ENCODE measurements around the gene SOSTDC1.

Gene SOSTDC1

GRCh38 chr7:16420649-16421332 lies 44.7 kb downstream of the SOSTDC1 start:
- peak overlapping the region; percentile 7 for H3K4me3 ChIP-seq (ENCODE audit: low read depth, low read length)
- TF ChIP-seq, protein P1, sequence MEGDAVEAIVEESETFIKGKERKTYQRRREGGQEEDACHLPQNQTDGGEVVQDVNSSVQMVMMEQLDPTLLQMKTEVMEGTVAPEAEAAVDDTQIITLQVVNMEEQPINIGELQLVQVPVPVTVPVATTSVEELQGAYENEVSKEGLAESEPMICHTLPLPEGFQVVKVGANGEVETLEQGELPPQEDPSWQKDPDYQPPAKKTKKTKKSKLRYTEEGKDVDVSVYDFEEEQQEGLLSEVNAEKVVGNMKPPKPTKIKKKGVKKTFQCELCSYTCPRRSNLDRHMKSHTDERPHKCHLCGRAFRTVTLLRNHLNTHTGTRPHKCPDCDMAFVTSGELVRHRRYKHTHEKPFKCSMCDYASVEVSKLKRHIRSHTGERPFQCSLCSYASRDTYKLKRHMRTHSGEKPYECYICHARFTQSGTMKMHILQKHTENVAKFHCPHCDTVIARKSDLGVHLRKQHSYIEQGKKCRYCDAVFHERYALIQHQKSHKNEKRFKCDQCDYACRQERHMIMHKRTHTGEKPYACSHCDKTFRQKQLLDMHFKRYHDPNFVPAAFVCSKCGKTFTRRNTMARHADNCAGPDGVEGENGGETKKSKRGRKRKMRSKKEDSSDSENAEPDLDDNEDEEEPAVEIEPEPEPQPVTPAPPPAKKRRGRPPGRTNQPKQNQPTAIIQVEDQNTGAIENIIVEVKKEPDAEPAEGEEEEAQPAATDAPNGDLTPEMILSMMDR (IDR thresholded peaks at IDR 0.05; ENCODE audit: insufficient read depth, low read depth, low read length, missing control alignments): no peak
- DNase-seq (ENCODE audit: low read depth): peak; percentile 56

DNA sequence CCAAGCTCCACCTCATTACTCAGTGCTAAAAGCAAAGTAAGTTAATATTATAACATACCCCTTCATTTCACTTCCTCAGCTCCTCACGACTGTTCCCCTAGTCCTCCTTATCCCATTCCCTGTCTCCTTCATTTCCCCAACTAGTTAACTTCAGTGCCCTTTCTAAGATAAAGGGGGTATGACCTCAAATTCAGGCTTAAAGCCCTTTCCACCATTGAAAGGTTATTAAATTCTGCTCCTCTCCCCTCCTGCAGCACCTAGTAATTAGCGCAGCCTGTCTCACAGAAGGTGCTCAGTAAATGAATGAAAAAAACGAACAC lies 45.2 kb downstream of the SOSTDC1 start:
- TF ChIP-seq, protein P1 (IDR thresholded peaks at IDR 0.05; ENCODE audit: insufficient read depth, low read depth, low read length, missing control alignments): no peak
- no peak overlapping the region for H3K4me3 ChIP-seq (ENCODE audit: low read depth, low read length)
- DNase-seq (ENCODE audit: low read depth): no peak

DNA sequence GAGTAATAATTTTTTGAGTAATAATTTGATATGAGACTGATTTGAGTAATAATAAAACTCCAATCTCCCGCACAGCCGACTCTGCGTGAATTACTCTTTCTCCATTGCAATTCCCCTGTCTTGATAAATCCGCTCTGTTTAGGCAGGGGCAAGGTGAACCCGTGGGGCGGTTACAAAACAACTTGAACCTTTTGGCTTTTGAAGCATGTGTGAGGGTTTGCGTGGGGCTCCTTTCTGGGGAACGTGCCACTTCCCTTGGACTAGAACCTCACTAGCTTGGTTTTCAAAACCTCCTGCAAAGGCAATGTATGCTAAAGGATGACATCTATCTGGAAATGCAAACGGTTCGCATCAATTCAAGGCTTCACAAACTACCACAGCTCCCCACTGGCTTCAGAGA lies 45.7 kb downstream of the SOSTDC1 start:
- TF ChIP-seq, protein P1 (IDR thresholded peaks at IDR 0.05; ENCODE audit: insufficient read depth, low read depth, low read length, missing control alignments): no peak
- H3K4me3 ChIP-seq (ENCODE audit: low read depth, low read length): no peak overlapping the region
- no peak for DNase-seq (ENCODE audit: low read depth)

DNA sequence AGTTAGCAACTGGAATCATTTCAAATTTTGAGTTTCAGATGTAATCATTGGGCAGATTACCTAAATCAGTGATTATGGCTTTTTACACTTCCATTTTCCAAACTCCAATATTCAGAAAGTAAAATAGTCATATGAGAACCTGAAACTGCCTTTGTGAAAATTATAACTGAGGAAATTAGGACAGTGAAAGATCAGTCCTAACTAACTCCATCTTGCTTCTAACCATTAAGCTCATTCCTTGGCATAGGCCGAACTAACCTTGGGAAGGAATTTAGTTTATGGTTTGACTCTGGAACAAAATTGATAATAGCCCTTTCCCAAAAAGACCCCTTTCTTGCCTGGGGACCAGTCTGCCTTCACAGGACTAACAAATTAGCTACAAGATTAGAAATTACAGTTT lies 46.4 kb downstream of the SOSTDC1 start:
- DNase-seq (ENCODE audit: low read depth): no peak
- no peak overlapping the region for H3K4me3 ChIP-seq (ENCODE audit: low read depth, low read length)
- TF ChIP-seq, protein P1 (IDR thresholded peaks at IDR 0.05; ENCODE audit: insufficient read depth, low read depth, low read length, missing control alignments): no peak

- no peak for DNase-seq (ENCODE audit: low read depth)
- TF ChIP-seq, protein P1 (IDR thresholded peaks at IDR 0.05; ENCODE audit: insufficient read depth, low read depth, low read length, missing control alignments): no peak
- H3K4me3 ChIP-seq (ENCODE audit: low read depth, low read length): no peak overlapping the region
Measured at GRCh38 chr7:16417906-16418305, 47.6 kb downstream of the SOSTDC1 start.

DNA sequence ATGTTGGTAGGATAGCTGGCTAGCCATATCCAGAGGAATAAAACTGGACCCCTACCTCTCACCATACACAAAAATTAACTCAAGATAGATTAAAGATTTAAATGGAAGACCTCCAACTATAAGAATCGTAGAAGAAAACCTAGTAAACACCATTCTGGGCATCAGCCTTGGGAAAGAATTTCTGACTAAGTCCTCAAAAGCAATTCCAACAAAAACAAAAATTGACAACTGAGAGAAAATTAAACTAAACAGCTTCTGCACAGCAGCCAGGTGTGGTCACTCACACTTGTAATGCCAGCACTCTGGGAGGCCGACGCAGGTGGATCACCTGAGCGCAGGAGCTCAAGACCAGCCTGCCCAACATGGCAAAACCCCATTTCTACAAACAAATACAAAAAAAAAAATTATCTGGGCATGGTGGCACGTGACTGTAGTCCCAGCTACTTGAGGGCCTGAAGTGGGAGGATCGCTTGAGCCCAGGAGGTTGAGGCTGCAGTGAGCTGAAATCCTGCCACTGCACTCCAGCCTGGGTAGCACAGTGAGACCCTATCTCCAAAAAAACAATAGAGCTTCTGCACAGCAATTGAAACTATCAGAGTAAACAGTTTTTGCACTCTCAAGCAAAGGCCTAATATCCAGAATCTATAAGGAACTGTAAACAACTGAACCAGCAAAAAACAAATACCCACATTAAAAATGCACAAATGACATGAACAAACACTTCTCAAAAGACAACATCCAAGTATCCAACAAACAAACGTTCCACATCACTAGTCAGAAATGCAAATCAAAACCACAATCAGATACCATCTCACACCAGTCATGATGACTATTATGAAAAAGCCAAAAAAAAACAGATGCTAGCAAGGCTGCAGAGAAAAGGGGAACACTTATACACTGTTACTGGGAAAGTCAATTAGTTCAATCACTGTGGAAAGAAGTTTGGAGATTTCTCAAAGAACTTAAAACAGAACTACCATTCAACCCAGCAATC lies 49.0 kb downstream of the SOSTDC1 start:
- TF ChIP-seq, protein P1 (IDR thresholded peaks at IDR 0.05; ENCODE audit: insufficient read depth, low read depth, low read length, missing control alignments): no peak
- no peak for DNase-seq (ENCODE audit: low read depth)
- no peak overlapping the region for H3K4me3 ChIP-seq (ENCODE audit: low read depth, low read length)
